Sigmoid colon (tissue), 4 donors: ENCODE results near the gene IL20RA.

ENCODE experiments used
- EP300 ChIP-seq, 4 donors: sonication (generic); formaldehyde crosslinking; IDR thresholded peaks; one replicate each; pipeline ENCODE4 v1.6.1; 2017; ENCODE audit warnings: antibody characterized with exemption in 4 of 4
- POLR2A ChIP-seq, 2 donors: fragments of 450-650 bp; IDR thresholded peaks; one replicate each; pipeline ENCODE4 v1.6.1; 2016; ENCODE audit warnings: antibody characterized with exemption in 2 of 2, mild to moderate bottlenecking in 2 of 2, moderate library complexity in 2 of 2
- TF ChIP-seq, protein P1 (sequence below), 4 experiments: fragments of 450-650 bp in 3 of 4; fragments of 200-600 bp in 1 of 4; IDR thresholded peaks; one replicate each; pipeline ENCODE4 v1.5.1; 2016 to 2019; ENCODE audit warnings: antibody characterized with exemption in 4 of 4, mild to moderate bottlenecking in 3 of 4, moderate library complexity in 2 of 4

DNA sequence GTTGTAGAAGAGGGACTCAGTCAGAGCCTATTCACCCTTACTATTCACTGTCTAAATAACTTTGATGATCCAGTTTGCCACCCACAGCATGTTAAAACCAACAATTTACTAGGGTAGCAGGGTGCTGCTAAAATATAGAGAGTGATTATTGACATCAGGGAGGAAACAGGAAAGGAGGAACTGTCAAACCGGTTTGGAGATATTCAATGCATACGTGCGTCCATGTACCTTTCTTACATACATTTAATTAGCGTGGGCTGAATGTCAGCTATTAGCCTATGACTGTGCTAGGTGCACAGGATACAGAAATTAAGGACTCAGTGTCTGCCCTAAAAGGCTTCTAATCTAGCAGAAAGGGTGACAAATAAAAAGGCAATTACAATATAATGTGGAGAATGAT lies 57.2 kb downstream of the IL20RA start:
- TF ChIP-seq, protein P1, sequence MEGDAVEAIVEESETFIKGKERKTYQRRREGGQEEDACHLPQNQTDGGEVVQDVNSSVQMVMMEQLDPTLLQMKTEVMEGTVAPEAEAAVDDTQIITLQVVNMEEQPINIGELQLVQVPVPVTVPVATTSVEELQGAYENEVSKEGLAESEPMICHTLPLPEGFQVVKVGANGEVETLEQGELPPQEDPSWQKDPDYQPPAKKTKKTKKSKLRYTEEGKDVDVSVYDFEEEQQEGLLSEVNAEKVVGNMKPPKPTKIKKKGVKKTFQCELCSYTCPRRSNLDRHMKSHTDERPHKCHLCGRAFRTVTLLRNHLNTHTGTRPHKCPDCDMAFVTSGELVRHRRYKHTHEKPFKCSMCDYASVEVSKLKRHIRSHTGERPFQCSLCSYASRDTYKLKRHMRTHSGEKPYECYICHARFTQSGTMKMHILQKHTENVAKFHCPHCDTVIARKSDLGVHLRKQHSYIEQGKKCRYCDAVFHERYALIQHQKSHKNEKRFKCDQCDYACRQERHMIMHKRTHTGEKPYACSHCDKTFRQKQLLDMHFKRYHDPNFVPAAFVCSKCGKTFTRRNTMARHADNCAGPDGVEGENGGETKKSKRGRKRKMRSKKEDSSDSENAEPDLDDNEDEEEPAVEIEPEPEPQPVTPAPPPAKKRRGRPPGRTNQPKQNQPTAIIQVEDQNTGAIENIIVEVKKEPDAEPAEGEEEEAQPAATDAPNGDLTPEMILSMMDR (IDR thresholded peaks at IDR 0.05): no peak
- TF ChIP-seq POLR2A (IDR thresholded peaks at IDR 0.05) (no peak), EP300 (IDR thresholded peaks at IDR 0.05) (no peak)
